ENCODE results near the gene ZNF423.

GRCh38 chr16:49884033-49885015, 28.4 kb upstream of the ZNF423 start:
- no peak for TF ChIP-seq CTCF (IDR thresholded peaks at IDR 0.05)
- no peak for TF ChIP-seq POLR2A (IDR thresholded peaks at IDR 0.05)
- no peak for TF ChIP-seq POLR2AphosphoS5 (IDR thresholded peaks at IDR 0.05)
- TF ChIP-seq EP300 (IDR thresholded peaks at IDR 0.05): no peak
